ENCODE data around the gene ACADSB.

Gene ACADSB

GRCh38 chr10:122998934-122999333, 9.9 kb upstream of the ACADSB start:
- no peak overlapping the region for H3K4me3 ChIP-seq (ENCODE audit: low read depth, low read length)
- TF ChIP-seq, protein P1, sequence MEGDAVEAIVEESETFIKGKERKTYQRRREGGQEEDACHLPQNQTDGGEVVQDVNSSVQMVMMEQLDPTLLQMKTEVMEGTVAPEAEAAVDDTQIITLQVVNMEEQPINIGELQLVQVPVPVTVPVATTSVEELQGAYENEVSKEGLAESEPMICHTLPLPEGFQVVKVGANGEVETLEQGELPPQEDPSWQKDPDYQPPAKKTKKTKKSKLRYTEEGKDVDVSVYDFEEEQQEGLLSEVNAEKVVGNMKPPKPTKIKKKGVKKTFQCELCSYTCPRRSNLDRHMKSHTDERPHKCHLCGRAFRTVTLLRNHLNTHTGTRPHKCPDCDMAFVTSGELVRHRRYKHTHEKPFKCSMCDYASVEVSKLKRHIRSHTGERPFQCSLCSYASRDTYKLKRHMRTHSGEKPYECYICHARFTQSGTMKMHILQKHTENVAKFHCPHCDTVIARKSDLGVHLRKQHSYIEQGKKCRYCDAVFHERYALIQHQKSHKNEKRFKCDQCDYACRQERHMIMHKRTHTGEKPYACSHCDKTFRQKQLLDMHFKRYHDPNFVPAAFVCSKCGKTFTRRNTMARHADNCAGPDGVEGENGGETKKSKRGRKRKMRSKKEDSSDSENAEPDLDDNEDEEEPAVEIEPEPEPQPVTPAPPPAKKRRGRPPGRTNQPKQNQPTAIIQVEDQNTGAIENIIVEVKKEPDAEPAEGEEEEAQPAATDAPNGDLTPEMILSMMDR (IDR thresholded peaks at IDR 0.05; ENCODE audit: insufficient read depth, low read depth, low read length, missing control alignments) = no peak
- no peak for DNase-seq (ENCODE audit: low read depth)

- TF ChIP-seq, protein P1 (IDR thresholded peaks at IDR 0.05; ENCODE audit: insufficient read depth, low read depth, low read length, missing control alignments) = no peak
- no peak overlapping the region for H3K4me3 ChIP-seq (ENCODE audit: low read depth, low read length)
- DNase-seq (ENCODE audit: low read depth) = peak; percentile 26
Measured at GRCh38 chr10:122999347-122999746, 9.5 kb upstream of the ACADSB start.

GRCh38 chr10:123000155-123000554, 8.7 kb upstream of the ACADSB start:
- DNase-seq (ENCODE audit: low read depth) = no peak
- H3K4me3 ChIP-seq (ENCODE audit: low read depth, low read length) = no peak overlapping the region
- TF ChIP-seq, protein P1 (IDR thresholded peaks at IDR 0.05; ENCODE audit: insufficient read depth, low read depth, low read length, missing control alignments) = no peak

- TF ChIP-seq, protein P1 (IDR thresholded peaks at IDR 0.05; ENCODE audit: insufficient read depth, low read depth, low read length, missing control alignments) = no peak
- no peak for DNase-seq (ENCODE audit: low read depth)
- no peak overlapping the region for H3K4me3 ChIP-seq (ENCODE audit: low read depth, low read length)
Measured at GRCh38 chr10:123001370-123001769, 7.4 kb upstream of the ACADSB start.

DNA sequence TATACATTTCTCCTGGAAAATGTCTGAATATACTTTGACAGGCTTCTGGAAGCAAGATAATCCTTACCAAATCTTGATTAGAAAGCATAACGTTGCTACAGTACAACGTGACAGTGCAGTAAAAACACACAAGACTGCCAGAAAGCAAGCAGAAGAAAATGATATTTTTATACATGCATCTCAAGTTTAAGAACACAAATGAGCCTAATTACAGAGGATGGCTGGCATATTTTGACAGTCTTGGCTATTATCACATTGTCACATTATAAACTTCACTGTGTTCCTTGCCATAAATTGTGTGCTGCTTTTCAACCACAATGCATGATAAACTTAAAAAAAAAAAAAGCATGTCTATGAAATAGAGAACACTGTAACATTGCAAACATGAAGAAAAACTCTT, 4.5 kb upstream of the ACADSB start:
- DNase-seq (ENCODE audit: low read depth) = no peak
- TF ChIP-seq, protein P1 (IDR thresholded peaks at IDR 0.05; ENCODE audit: insufficient read depth, low read depth, low read length, missing control alignments) = no peak

GRCh38 chr10:123007558-123008354, 1.1 kb upstream of the ACADSB start:
- DNase-seq (ENCODE audit: low read depth) = peak; percentile 79
- peak overlapping the region; percentile 100 for H3K4me3 ChIP-seq (ENCODE audit: low read depth, low read length)
- TF ChIP-seq, protein P1 (IDR thresholded peaks at IDR 0.05; ENCODE audit: insufficient read depth, low read depth, low read length, missing control alignments) = no peak

More for the DNA sequence above, 4.5 kb upstream of the ACADSB start:
- no peak overlapping the region for H3K4me3 ChIP-seq (ENCODE audit: low read depth, low read length)

All from GM12865 (cell line).